ENCODE results near the gene METTL27. TPM values are rescaled to one million over a fixed set of nuclear protein-coding genes. Genes with fewer than 3 reads are reported as not detected.

The METTL27 gene
- total and polyA plus RNA-seq, 10 donors: 0.59 to 8.5 (median 2.9) TPM

DNA sequence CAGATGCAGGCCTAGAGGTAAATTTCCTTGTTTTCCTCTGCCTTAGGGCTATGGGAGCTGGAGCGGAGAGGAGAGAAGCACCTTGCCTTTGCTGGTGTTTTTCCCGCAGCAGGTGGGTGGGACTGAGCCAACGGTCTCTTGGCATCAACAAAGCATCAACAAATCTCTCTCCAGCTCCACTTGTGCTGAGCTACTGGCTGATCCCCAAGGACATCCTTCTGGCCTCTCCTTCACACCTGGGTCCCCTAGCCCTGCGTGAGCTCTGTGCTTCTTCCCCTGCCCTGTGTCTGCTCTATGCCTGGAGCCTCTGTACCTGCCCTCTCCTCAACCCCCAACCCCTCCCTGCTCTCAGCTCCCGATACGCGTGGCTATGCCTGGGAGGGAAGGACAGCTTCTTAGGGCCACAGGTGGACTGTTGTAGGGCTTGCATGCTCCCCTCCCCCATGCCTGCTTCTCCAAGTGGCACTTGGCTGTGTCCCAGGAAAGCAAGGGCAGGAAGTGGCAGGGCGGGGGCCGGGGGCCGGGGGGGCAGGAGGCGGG is 14.7 kb downstream of the METTL27 start:
- peaks cover 13 to 68% (median 40%) of the 10 kb centered on the region in 6 donors for H3K4me1 ChIP-seq
- no peaks in the 10 kb centered on the region for H3K9me3 ChIP-seq
- no peaks in the 10 kb centered on the region for H3K36me3 ChIP-seq
- 16 to 42% (median 19%) methylated on average over 7 to 11 of the region's 11 CpGs for WGBS, 5 donors
- H3K27me3 ChIP-seq (replicated peaks in 1 of 7): no peaks in the 10 kb centered on the region
- intact Hi-C loops (cut with DNase I; ENCODE audit: low total_unique reads): no loop called here
- DNase-seq: no peak
- H3K4me3 ChIP-seq: no peak overlapping the region
- H3K27ac ChIP-seq: peak overlapping the region in 5 of 8 donors; percentile 23 to 46 (median 39)
- TF ChIP-seq POLR2AphosphoS5 (IDR thresholded peaks at IDR 0.05) (no peak), POLR2A (IDR thresholded peaks at IDR 0.05) (no peak)
- TF ChIP-seq, protein P1, sequence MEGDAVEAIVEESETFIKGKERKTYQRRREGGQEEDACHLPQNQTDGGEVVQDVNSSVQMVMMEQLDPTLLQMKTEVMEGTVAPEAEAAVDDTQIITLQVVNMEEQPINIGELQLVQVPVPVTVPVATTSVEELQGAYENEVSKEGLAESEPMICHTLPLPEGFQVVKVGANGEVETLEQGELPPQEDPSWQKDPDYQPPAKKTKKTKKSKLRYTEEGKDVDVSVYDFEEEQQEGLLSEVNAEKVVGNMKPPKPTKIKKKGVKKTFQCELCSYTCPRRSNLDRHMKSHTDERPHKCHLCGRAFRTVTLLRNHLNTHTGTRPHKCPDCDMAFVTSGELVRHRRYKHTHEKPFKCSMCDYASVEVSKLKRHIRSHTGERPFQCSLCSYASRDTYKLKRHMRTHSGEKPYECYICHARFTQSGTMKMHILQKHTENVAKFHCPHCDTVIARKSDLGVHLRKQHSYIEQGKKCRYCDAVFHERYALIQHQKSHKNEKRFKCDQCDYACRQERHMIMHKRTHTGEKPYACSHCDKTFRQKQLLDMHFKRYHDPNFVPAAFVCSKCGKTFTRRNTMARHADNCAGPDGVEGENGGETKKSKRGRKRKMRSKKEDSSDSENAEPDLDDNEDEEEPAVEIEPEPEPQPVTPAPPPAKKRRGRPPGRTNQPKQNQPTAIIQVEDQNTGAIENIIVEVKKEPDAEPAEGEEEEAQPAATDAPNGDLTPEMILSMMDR (IDR thresholded peaks at IDR 0.05 in 8 of 11, conservative IDR thresholded peaks at IDR 0.05 in 3 of 11): no peak

DNA sequence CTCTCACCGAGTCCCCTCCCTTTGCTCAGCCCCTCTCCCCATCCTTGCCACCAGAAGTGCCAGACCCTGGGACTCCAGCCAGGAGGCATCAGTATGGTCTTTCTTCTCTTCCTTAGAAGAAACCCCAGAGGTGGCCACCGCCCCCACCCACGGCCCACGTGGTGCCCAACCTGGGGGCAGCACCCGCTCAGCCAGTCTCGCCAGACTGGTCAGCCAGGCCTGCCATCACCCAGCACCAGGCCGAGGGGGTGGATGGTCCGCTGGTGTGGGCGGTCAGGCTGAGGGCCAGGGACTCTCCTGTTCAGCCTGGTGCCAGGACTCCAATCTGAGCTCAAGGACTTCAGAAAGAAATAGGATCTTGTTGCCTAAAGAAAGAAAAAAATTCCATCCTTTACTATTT is 17.3 kb downstream of the METTL27 start:
- TF ChIP-seq POLR2AphosphoS5 (IDR thresholded peaks at IDR 0.05) (no peak), POLR2A (IDR thresholded peaks at IDR 0.05) (no peak)
- TF ChIP-seq, protein P1 (IDR thresholded peaks at IDR 0.05 in 8 of 11, conservative IDR thresholded peaks at IDR 0.05 in 3 of 11): no peak
- peak; percentile 67 for DNase-seq

DNA sequence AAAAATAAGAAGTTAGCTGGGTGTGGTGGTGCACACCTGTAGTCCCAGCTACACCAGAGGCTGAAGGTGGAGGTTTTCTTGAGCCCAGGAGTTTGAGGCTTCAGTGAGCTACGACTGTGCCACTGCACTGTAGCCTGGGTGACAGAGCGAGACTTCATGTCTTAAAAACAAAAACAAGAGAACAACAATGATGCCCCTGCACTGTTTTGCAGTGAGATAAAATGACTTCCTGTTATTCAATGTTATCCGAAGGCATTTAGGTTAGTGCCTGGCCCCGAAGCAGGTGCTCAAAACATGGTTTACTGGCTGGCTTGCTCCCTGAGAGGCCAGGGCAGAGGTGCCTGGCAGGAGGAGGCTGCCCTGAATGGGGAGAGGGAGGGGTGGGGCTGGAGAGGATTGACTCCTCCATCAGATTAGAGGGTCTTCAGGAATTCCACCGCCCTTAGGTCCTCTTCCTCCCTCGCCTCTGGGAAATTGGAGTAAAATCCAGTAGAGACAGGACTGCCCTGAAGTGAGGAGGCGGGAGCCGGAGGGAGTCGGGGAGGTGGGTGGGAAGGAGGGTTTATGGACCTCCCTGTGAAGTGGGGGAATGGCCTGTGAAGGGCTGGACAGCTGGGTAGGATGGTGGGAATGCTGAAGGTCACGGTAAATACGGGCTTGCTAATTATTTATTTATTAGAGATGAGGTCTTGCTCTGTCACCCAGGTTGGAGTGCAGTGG is 18.3 kb downstream of the METTL27 start:
- DNase-seq: peak; percentile 23
- Histone ChIP-seq H3K4me3 (no peak overlapping the region), H3K36me3 (no peaks in the 10 kb centered on the region), H3K27me3 (replicated peaks in 1 of 7) (no peaks in the 10 kb centered on the region), H3K27ac (no peak overlapping the region), H3K9me3 (no peaks in the 10 kb centered on the region), H3K4me1 (peaks cover 13 to 36% (median 29%) of the 10 kb centered on the region in 6 donors)
- TF ChIP-seq POLR2AphosphoS5 (IDR thresholded peaks at IDR 0.05): no peak
- no peak for TF ChIP-seq POLR2A (IDR thresholded peaks at IDR 0.05)
- TF ChIP-seq, protein P1 (IDR thresholded peaks at IDR 0.05 in 8 of 11, conservative IDR thresholded peaks at IDR 0.05 in 3 of 11): no peak
- intact Hi-C loops (cut with DNase I; ENCODE audit: low total_unique reads): no loop called here
- WGBS, 5 donors: 74 to 83% (median 79%) methylated on average over 11 of the region's 11 CpGs

More for the DNA sequence above, 17.3 kb downstream of the METTL27 start:
- Histone ChIP-seq H3K9me3 (no peaks in the 10 kb centered on the region), H3K4me3 (no peak overlapping the region), H3K4me1 (peaks cover 13 to 46% (median 30%) of the 10 kb centered on the region in 6 donors), H3K27ac (no peak overlapping the region), H3K36me3 (no peaks in the 10 kb centered on the region), H3K27me3 (replicated peaks in 1 of 7) (no peaks in the 10 kb centered on the region)
- 78 to 92% (median 84%) methylated on average over 9 of the region's 9 CpGs for WGBS, 5 donors
- intact Hi-C loops (cut with DNase I; ENCODE audit: low total_unique reads): no loop called here

GRCh38 chr7:73823257-73823656 is 19.1 kb downstream of the METTL27 start:
- Histone ChIP-seq H3K27ac (no peak overlapping the region), H3K36me3 (no peaks in the 10 kb centered on the region), H3K9me3 (no peaks in the 10 kb centered on the region), H3K4me3 (no peak overlapping the region), H3K27me3 (replicated peaks in 1 of 7) (no peaks in the 10 kb centered on the region), H3K4me1 (peaks cover 10 to 29% (median 22%) of the 10 kb centered on the region in 6 donors)
- TF ChIP-seq POLR2A (IDR thresholded peaks at IDR 0.05): no peak
- TF ChIP-seq, protein P1 (IDR thresholded peaks at IDR 0.05 in 8 of 11, conservative IDR thresholded peaks at IDR 0.05 in 3 of 11): no peak
- no peak for TF ChIP-seq POLR2AphosphoS5 (IDR thresholded peaks at IDR 0.05)
- peak; percentile 16 for DNase-seq
- WGBS, 5 donors: 75 to 90% (median 84%) methylated on average over 5 of the region's 5 CpGs
- intact Hi-C loops (cut with DNase I; ENCODE audit: low total_unique reads): no loop called here

Measured in spleen (tissue), 11 donors.